ENCODE data around the gene TBC1D16.

TBC1D16 gene

DNA sequence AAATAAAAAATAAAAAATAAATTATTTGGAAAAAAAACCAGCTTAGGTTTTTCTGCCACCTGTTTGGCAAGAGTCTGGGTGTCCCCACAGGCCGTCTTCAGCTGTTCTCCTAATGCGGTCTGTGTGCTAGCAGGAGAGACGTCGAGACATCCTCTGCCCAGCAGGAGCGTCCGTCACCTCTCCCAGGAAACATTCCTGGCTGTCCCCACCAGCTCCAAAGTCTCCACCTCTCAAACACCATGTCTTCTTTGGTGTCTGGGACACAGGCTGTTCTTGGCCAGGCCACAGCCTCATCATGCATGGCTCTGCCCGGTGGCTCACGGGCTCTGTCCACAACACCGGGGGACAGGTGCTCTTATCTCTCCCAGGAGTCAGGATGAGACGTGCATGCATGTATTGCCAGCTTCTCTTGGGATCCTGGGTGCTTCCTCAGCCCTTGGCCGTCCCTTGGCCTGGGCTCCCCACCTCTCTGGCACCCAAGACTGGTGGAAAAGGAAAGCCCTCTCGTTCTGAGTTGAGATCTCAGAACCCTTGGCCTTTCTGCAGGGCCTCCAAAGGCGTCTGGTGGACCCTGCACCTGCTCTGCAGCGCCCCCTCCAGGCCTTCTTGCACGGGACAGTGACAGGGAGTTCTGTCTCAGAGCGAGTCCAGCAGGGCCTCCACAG lies 111.6 kb downstream of the TBC1D16 start:
- no peak for DNase-seq

GRCh38 chr17:79922798-79923197 lies 112.9 kb downstream of the TBC1D16 start:
- DNase-seq, result no peak

- no peak for DNase-seq
These were observed 113.5 kb downstream of the TBC1D16 start for GRCh38 chr17:79922116-79922601.

DNA sequence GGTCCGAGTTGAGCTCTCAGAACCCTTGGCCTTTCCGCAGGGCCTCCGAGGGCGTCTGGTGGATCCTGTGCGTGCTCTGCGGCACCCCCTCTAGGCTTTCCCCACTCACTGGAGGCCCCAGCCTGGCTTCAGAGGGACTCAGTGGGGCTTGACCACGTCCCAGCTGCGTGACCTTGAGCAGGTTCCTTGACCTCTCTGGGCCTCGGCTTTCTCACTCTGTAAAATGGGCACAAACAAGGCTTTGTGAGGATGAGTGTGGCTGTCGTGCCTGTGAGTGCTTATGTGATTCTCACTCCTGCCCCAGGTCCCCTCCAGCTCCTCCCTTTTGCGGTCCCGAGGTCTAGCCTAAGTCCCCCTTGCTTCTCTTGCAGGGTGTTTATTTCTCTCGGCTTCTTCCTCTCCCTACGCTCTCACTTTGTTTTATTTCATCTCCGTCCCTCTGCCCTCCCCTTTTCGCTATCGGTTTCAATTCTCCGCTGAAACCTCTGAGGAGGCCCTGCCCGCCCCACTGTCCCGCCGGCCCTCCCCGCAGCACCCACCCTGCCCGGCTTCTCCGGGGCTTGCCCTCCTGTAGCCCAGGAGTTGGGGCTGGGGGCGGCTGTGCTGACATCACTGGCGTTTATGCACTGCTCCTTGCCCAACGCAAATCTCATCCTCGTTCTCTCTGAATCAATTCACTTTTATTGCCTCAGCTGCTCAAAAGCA lies 114.1 kb downstream of the TBC1D16 start:
- no peak for DNase-seq

DNA sequence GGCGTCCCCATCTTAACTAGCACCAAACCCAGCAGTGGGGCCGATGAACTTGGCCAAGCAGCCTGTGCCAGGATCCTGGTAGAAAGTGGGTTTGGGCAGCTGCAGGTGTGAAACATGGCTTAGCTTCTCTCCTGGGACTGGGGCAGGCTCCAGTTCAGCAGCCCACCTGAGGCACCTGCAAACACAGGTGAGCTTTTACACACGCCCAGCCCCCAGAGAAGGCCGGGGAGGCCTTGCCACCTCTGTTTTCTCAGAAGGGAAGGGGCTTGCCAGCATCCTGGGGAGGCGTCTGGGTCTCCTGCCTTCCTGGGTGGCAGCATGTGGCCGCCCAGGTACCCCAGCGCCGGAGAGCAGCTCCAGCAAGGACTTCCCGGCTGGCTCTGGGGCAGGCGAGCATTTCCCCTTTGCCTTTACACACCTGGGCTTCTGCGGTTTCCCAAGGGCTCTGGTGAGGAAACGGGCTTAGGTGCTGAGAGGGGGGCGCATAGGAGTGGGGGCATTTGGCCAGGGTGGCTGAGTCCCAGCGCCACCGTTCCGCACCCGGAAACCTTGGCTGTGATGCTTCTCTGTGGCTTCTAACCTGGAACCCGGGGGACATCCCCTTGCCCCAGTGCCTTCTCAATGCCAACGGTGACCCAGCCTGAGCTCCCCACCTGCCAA lies 114.8 kb downstream of the TBC1D16 start:
- no peak for DNase-seq

- DNase-seq, result no peak
These were observed 115.6 kb downstream of the TBC1D16 start for GRCh38 chr17:79919862-79920720.

- no peak for DNase-seq
These were observed 116.5 kb downstream of the TBC1D16 start for GRCh38 chr17:79919164-79919585.

GRCh38 chr17:79918581-79919163 lies 117.0 kb downstream of the TBC1D16 start:
- DNase-seq, result no peak

- DNase-seq, result no peak
These were observed 117.7 kb downstream of the TBC1D16 start for GRCh38 chr17:79917902-79918484.

- no peak for DNase-seq
These were observed 118.4 kb downstream of the TBC1D16 start for GRCh38 chr17:79916991-79917901.

- DNase-seq, result no peak
These were observed 119.2 kb downstream of the TBC1D16 start for GRCh38 chr17:79916506-79916905.

- DNase-seq, result no peak
These were observed 119.7 kb downstream of the TBC1D16 start for GRCh38 chr17:79915850-79916430.

GRCh38 chr17:79914813-79915740 lies 120.6 kb downstream of the TBC1D16 start:
- DNase-seq, result no peak

GRCh38 chr17:79913896-79914812 lies 121.5 kb downstream of the TBC1D16 start:
- DNase-seq, result no peak

DNA sequence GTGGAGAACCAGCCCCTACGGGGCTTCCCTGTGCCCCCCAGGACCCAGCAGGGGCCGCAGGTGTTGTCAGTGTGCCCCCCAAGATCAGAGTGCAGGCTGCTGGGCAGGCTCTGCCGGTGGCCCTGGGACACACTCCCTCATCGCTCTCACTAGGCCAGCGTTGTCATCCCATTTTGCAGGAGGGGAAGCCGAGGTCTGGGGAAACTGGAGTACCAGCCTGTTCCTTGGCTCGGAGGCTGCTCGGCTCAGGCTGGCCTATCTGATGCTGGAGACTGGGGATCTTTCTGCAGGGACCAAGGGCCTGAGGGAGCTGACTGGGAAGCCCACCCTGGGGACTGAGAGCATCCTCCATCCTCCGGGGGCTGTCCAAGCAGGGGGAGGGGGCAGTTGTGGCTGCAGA lies 122.2 kb downstream of the TBC1D16 start:
- no peak for DNase-seq

GRCh38 chr17:79912552-79913330 lies 122.9 kb downstream of the TBC1D16 start:
- no peak for DNase-seq

Measured in NCI-H2081 treated with DMSO at 0.1 percent for 48 hours (cell line).